T-helper 2 cell treated with Interferon-gamma antibody and Interleukin-4, amounts not matched to agents 5 μg/mL and 100 μg/mL, for 36 hours (primary cell): ENCODE measurements around the gene CNTN1.

Source experiments
- DNase-seq: peaks from one replicate; pipeline ENCODE4 v3.0.0; 2021; ENCODE audit warnings: low spot score
- H3K27ac Mint-ChIP-seq: one replicate; pipeline ENCODE4 v1.8.0; 2021; ENCODE audit warnings: mild to moderate bottlenecking, mixed read lengths
- H3K27me3 Mint-ChIP-seq: one replicate; pipeline ENCODE4 v1.8.0; 2021; ENCODE audit warnings: low read depth, mixed read lengths
- H3K36me3 Mint-ChIP-seq: one replicate; pipeline ENCODE4 v1.8.0; 2021; ENCODE audit warnings: low read depth, mixed read lengths
- H3K4me1 Mint-ChIP-seq: one replicate; pipeline ENCODE4 v1.8.0; 2021; ENCODE audit warnings: low read depth, mixed read lengths
- H3K4me3 Mint-ChIP-seq: one replicate; pipeline ENCODE4 v1.8.0; 2022; ENCODE audit warnings: mild to moderate bottlenecking, moderate library complexity, mixed read lengths
- H3K9me3 Mint-ChIP-seq: one replicate; pipeline ENCODE4 v1.8.0; 2021; ENCODE audit warnings: mixed read lengths

Gene CNTN1

GRCh38 chr12:40889329-40889728, 197.1 kb downstream of the CNTN1 start:
- Mint-ChIP-seq H3K27ac (no peak overlapping the region), H3K4me3 (no peak overlapping the region), H3K4me1 (no peaks in the 10 kb centered on the region), H3K9me3 (peaks cover 7% of the 10 kb centered on the region), H3K27me3 (no peaks in the 10 kb centered on the region), H3K36me3 (no peaks in the 10 kb centered on the region)
- no peak for DNase-seq

DNA sequence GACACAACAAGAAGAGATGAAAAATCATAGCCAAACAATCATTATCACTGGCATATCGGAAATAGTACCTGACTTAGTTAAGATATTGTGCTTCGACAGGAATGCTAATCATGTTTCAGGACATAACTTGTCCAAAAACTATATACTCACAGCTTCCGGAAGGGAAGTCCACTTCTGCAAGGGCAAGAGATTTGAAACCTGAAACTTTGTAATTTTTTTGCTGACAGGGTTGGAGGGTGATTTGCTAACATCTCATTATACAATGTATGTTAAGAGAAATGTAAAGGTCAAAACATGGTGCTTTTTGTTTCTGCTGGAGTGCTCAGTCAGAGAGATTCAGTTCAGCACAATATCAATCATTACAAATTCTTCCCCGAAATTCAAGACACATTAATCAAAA, 200.3 kb downstream of the CNTN1 start:
- H3K4me1 Mint-ChIP-seq = no peaks in the 10 kb centered on the region
- no peak for DNase-seq
- no peak overlapping the region for H3K4me3 Mint-ChIP-seq
- H3K27me3 Mint-ChIP-seq = no peaks in the 10 kb centered on the region
- H3K36me3 Mint-ChIP-seq = no peaks in the 10 kb centered on the region
- no peak overlapping the region for H3K27ac Mint-ChIP-seq
- peaks cover 7% of the 10 kb centered on the region for H3K9me3 Mint-ChIP-seq

DNA sequence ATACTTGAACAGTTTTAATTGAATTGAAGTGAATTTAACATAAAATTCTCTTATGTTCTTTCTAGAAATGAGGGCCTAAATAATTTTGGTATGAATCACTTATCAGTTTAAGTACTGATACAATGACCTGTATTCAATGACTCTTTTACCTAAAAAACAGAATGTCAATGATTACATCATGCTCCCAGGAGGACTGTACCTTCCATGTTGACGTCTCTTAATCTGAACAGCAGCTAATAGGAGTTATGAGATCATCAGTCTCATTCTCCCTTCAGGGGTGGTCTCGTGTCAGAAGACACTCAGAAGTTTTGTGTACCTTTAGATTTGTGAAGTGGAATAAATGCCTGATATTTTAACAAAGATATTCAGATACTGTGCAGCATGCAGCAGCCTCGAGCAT, 206.3 kb downstream of the CNTN1 start:
- DNase-seq = no peak
- H3K4me3 Mint-ChIP-seq = no peak overlapping the region
- H3K36me3 Mint-ChIP-seq = no peaks in the 10 kb centered on the region
- no peak overlapping the region for H3K27ac Mint-ChIP-seq
- H3K27me3 Mint-ChIP-seq = no peaks in the 10 kb centered on the region
- no peaks in the 10 kb centered on the region for H3K4me1 Mint-ChIP-seq
- no peaks in the 10 kb centered on the region for H3K9me3 Mint-ChIP-seq

- Mint-ChIP-seq H3K27me3 (no peaks in the 10 kb centered on the region), H3K9me3 (no peaks in the 10 kb centered on the region), H3K4me3 (no peak overlapping the region), H3K27ac (no peak overlapping the region), H3K36me3 (no peaks in the 10 kb centered on the region), H3K4me1 (no peaks in the 10 kb centered on the region)
- DNase-seq = no peak
Measured at GRCh38 chr12:40903040-40903439, 210.8 kb downstream of the CNTN1 start.

GRCh38 chr12:40907115-40907527, 214.9 kb downstream of the CNTN1 start:
- no peak for DNase-seq
- H3K9me3 Mint-ChIP-seq = no peaks in the 10 kb centered on the region
- H3K27me3 Mint-ChIP-seq = no peaks in the 10 kb centered on the region
- no peak overlapping the region for H3K4me3 Mint-ChIP-seq
- no peak overlapping the region for H3K27ac Mint-ChIP-seq
- no peaks in the 10 kb centered on the region for H3K4me1 Mint-ChIP-seq
- H3K36me3 Mint-ChIP-seq = no peaks in the 10 kb centered on the region

DNA sequence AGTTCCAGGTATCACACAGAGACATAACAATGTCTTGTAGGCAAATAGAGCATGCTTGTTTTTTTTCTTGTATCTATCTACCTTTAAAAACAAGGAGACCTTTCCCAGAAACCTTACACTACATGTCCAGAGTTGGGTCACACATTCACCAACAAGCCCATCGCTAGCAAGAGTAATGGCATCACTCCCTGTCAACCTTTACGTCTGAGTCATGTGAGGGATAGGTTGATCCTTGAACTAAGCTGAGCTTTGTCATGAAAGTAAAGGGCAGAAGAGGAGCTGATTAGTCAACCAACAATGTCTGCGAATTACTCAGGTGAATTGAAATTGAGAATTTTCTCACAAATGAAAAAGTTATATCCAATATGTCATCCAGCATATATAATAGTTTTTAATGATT, 219.4 kb downstream of the CNTN1 start:
- DNase-seq = no peak
- Mint-ChIP-seq H3K4me1 (no peaks in the 10 kb centered on the region), H3K4me3 (no peak overlapping the region), H3K9me3 (no peaks in the 10 kb centered on the region), H3K27ac (no peak overlapping the region), H3K27me3 (no peaks in the 10 kb centered on the region), H3K36me3 (no peaks in the 10 kb centered on the region)

DNA sequence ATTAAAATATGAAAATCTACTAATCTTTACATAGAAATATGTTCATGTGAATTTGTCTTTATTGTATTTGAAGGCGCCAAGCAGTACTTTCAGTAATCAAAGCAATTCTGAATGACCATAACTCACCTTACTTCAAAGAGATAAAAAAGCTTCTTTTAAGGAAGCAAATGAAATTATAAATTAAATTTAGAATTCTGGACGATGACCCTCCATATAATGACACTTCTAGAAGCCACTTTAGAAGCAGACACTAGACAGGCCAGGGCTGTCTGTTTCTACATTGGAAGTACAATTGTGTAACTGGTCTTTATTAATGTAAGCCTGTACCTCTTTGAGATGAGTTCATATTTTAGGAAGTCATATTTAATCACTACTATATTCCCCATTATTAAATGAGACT, 222.9 kb downstream of the CNTN1 start:
- no peak overlapping the region for H3K4me3 Mint-ChIP-seq
- no peaks in the 10 kb centered on the region for H3K4me1 Mint-ChIP-seq
- no peaks in the 10 kb centered on the region for H3K9me3 Mint-ChIP-seq
- no peak for DNase-seq
- H3K27me3 Mint-ChIP-seq = no peaks in the 10 kb centered on the region
- no peak overlapping the region for H3K27ac Mint-ChIP-seq
- no peaks in the 10 kb centered on the region for H3K36me3 Mint-ChIP-seq

DNA sequence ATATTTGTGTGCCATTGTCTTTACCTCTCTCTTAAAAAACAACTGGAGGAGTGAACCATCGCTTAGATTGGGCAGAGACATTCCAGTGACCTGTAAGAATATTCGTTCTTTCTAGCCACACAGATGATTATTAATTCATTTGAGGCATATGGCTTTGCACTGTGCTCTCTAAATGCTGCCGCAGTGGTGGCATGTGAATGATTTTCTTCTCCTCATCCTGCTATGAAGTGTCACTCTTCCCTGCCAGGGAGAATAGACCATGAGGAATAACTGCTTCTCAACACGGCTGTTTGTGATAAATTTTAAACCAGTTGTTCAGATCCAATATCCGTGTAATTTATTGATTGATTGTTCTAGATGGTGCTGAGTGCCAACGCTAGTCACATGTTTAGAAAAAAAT, 225.3 kb downstream of the CNTN1 start:
- Mint-ChIP-seq H3K4me1 (no peaks in the 10 kb centered on the region), H3K36me3 (no peaks in the 10 kb centered on the region), H3K9me3 (no peaks in the 10 kb centered on the region), H3K4me3 (no peak overlapping the region), H3K27ac (no peak overlapping the region), H3K27me3 (no peaks in the 10 kb centered on the region)
- DNase-seq = no peak

DNA sequence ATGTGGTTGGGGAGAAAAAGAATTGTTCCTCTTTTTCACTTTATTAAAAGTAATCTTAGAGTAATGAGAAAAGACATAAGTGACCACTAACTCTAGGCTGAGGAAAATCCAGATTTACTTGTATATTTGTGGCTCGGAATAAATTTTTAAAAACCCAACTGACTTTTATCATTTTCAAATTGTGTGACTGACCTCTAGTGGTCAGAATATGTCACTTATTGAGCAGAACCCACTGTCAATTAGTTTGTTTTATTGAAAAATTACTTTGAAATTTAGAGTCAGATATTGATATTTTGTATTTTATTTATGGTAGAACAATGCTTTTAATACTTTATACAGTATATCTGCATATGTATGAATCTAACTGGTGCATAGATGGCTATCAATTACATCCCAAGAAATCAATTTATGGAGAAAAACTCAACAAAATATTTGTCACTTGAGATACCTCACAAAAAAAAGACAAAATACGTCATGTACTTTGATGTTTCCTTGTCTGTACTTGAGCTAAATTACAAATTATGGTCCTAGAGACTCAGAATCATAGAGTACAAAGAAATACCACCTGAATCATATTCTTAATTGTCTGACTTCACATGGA, 229.4 kb downstream of the CNTN1 start:
- Mint-ChIP-seq H3K36me3 (no peaks in the 10 kb centered on the region), H3K27ac (no peak overlapping the region), H3K9me3 (no peaks in the 10 kb centered on the region), H3K4me1 (no peaks in the 10 kb centered on the region), H3K27me3 (no peaks in the 10 kb centered on the region), H3K4me3 (no peak overlapping the region)
- DNase-seq = no peak

DNA sequence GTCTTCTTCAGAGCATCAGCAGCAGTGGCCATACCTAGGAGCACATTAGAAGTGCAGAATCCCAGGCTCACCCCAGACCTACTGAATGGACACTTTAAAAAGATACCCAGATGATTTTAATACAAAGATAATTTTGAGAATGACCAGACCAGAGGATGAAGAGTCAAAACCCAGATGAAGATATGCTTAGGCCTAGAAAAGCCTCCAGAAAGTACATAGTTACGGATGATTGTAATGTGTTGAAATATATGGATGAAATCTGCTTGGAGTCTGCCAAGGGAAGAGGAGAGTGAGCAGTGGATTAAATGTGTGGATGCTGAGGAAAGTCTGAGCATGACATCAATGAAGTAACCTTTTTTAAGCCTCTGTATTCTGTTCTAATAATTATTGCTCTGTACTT, 245.7 kb downstream of the CNTN1 start:
- Mint-ChIP-seq H3K4me3 (no peak overlapping the region), H3K36me3 (no peaks in the 10 kb centered on the region), H3K27ac (no peak overlapping the region), H3K9me3 (no peaks in the 10 kb centered on the region), H3K4me1 (no peaks in the 10 kb centered on the region), H3K27me3 (no peaks in the 10 kb centered on the region)
- DNase-seq = no peak

DNA sequence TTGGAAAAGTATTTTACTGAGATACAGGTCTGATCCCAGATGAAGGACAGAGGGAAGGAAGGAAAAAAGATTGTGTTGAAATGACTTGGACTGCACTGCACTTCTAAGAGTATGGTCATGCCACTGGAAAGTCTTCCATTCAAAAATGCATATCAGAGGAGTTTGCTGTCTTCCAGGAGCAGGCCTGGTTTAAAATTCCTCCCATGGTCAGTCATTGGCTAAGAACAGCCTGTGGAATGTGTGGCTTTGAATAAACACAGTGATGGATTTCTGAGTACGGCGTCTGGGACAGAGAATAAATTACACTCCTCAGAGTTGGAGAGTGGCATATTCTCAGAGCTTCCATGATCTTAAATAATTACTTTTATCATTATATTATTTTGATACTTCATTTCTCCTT, 250.1 kb downstream of the CNTN1 start:
- no peak for DNase-seq
- H3K4me3 Mint-ChIP-seq = no peak overlapping the region
- H3K27me3 Mint-ChIP-seq = no peaks in the 10 kb centered on the region
- no peaks in the 10 kb centered on the region for H3K36me3 Mint-ChIP-seq
- no peak overlapping the region for H3K27ac Mint-ChIP-seq
- no peaks in the 10 kb centered on the region for H3K9me3 Mint-ChIP-seq
- H3K4me1 Mint-ChIP-seq = no peaks in the 10 kb centered on the region

DNA sequence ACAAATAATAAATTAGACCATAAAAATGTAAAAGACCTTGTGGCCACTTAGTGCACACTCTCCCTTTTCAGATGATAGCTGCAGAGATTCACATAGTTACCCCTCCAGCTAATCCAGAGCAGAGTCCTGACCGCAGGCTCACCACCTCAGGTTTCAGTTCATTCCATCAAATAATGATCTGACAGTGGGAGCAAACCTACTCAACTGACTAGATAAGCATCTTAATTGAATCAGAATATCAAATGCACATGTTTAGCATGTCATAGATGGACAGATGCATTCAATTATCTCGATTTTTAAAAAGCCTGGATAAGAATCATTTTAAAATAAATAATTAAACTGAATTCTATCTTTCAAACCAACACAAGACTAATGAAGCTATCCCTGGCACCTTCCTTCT, 253.5 kb downstream of the CNTN1 start:
- H3K36me3 Mint-ChIP-seq = no peaks in the 10 kb centered on the region
- H3K27ac Mint-ChIP-seq = no peak overlapping the region
- DNase-seq = no peak
- H3K27me3 Mint-ChIP-seq = no peaks in the 10 kb centered on the region
- no peak overlapping the region for H3K4me3 Mint-ChIP-seq
- H3K9me3 Mint-ChIP-seq = no peaks in the 10 kb centered on the region
- no peaks in the 10 kb centered on the region for H3K4me1 Mint-ChIP-seq

DNA sequence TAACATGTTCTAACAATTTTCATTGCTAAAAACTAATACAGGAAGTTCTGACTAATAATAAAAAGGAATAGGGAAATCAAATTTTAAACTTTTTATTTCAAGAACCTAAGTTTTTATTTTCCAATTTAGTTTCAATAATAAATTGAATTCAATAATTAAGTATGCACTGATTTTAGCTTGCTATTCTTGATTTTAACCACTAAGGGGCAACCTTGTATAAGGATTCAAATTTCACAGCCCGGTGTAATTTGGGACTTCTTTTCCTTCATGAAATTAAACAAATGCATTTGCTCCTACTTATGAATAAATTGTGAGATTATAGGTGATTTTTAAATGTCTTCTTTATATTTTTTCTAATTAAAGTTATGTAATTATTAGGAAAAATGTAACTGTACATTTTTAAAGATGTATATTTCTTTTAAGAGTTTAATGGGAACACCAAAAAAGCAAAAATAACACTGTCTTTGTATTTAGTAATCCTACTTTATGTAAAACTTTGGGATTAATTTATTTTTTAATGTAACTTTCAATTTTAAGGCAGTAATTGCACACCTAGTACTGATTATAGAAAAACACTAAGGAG, 254.5 kb downstream of the CNTN1 start:
- H3K27me3 Mint-ChIP-seq = no peaks in the 10 kb centered on the region
- H3K4me3 Mint-ChIP-seq = no peak overlapping the region
- H3K36me3 Mint-ChIP-seq = no peaks in the 10 kb centered on the region
- no peak for DNase-seq
- H3K9me3 Mint-ChIP-seq = no peaks in the 10 kb centered on the region
- H3K4me1 Mint-ChIP-seq = no peaks in the 10 kb centered on the region
- H3K27ac Mint-ChIP-seq = no peak overlapping the region

DNA sequence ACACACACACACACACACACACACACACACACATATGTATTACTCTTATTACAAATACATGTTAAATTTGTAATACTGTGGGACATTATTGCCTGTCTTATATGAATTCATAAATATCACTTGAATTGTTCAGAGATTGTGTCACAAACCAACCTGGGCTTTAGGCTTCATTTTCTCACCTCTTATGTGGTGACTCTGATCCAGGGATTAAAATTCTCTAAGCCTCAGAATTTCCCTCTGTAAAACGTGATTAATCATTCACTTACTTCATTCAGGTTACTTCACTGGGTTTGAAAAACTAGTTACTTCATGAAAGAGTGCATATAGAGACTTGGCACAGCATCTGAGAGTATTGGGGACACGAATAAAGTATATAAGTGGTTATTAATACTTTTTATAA, 255.6 kb downstream of the CNTN1 start:
- Mint-ChIP-seq H3K4me1 (no peaks in the 10 kb centered on the region), H3K27me3 (no peaks in the 10 kb centered on the region), H3K36me3 (no peaks in the 10 kb centered on the region), H3K27ac (no peak overlapping the region), H3K4me3 (no peak overlapping the region), H3K9me3 (no peaks in the 10 kb centered on the region)
- DNase-seq = no peak

DNA sequence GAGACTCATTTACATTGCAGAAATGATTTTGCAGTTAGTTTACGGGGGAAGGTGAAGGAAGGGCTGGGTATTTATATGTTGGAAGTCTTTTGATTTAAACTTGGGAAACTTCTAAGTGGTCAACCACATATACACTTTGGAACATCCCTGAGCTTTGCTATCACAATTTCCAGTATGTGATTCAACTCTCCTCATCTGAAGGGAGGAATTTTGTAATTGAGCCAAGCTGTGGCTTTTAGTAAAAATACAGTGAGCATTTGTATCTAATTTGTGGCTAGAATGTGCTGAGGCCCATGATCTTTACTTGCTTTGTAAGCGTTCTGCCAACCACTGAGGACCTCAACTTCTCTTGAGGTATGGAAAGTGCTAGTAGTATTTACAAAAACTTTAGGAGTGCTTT, 260.8 kb downstream of the CNTN1 start:
- DNase-seq = no peak
- H3K9me3 Mint-ChIP-seq = no peaks in the 10 kb centered on the region
- H3K4me3 Mint-ChIP-seq = no peak overlapping the region
- H3K27ac Mint-ChIP-seq = no peak overlapping the region
- no peaks in the 10 kb centered on the region for H3K4me1 Mint-ChIP-seq
- H3K36me3 Mint-ChIP-seq = no peaks in the 10 kb centered on the region
- H3K27me3 Mint-ChIP-seq = no peaks in the 10 kb centered on the region
